ENCODE data around the gene CASTOR1. TPM values are rescaled to one million over a fixed set of nuclear protein-coding genes. Genes with fewer than 3 reads are reported as not detected.

The CASTOR1 gene
- total RNA-seq: 6.7 and 9.9 TPM in 2 replicates

DNA sequence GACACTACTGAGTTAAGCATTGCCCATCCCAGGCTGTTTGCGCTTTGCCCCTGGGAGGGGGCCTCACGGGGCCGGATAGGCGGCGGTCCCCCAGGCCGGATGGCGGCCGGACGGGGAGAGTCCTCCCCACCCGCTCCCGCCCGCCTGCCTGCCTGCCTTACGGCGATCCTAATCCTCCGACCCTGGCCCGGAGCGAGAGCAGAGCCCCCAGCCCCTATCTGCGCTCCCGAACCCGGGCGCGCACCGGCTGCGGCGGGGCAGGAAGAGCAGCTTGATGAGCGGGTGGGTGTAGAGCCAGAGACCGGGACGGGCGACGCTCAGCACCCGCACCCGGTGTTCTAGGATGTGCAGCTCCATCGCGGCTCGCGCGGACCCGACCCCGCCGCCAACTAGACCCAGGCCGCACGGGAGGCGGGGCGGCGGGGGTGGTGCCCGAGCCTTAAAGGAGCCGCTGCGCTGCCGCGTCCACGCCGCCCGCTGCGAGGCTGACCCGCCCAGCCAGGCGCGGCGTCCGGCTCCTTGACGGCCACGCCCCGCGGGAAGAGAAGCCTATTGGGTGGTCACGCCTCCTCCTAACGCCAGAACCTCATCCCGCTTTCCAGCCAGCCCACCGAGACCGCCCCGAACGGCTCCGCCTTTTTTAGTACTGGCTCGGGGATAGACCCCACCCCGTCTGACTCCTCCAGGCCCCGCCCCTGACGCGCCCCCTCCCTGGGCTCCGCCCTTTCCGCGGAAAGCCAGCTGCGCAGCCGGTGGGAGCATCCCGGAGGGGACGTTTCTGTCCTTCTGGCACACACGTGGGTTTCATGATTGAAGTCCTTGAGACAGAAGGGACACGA, at the start of gene CASTOR1:
CASTOR1 (minus strand) TSS at position 365 of the 839 bp plus-strand sequence; CDS start at position 357, 8 bp downstream.

DNA sequence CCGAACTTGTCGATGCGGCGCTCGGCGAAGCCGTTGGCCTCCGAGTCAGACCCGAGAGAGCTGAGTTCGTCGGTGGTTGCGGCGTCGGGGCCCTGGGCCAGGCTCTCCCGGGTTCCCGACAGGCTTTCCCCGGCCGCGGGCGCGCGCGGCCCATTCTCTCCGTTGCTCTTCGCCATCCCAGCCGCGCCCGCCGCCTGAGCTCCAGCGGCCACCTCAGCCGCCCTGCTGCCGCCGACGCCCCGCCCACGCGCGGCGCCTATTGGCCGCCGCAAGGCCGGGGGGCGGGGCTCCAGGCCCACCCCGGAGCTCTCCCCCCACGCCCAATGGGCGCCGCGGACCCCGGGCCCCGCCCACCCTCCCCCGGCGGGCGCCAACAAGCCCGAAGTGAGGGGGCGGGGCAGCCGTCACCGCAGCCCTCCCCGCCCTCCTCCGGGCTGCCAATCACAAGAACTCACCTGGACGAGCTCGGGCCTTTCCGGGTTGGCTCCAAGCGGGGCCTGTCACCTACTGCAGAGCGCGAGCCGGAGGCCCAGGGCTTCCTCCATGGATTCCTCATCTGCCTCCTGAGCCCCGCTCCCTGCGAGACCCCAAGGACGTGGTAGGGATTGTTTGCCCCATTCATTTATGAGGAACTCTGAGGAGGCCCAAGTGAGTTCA, 37.5 kb upstream of the CASTOR1 start, which contains the start of gene TBC1D10A:
TBC1D10A (minus strand) TSS at position 236 of the 657 bp plus-strand sequence; CDS start at position 176, 60 bp downstream.

DNA sequence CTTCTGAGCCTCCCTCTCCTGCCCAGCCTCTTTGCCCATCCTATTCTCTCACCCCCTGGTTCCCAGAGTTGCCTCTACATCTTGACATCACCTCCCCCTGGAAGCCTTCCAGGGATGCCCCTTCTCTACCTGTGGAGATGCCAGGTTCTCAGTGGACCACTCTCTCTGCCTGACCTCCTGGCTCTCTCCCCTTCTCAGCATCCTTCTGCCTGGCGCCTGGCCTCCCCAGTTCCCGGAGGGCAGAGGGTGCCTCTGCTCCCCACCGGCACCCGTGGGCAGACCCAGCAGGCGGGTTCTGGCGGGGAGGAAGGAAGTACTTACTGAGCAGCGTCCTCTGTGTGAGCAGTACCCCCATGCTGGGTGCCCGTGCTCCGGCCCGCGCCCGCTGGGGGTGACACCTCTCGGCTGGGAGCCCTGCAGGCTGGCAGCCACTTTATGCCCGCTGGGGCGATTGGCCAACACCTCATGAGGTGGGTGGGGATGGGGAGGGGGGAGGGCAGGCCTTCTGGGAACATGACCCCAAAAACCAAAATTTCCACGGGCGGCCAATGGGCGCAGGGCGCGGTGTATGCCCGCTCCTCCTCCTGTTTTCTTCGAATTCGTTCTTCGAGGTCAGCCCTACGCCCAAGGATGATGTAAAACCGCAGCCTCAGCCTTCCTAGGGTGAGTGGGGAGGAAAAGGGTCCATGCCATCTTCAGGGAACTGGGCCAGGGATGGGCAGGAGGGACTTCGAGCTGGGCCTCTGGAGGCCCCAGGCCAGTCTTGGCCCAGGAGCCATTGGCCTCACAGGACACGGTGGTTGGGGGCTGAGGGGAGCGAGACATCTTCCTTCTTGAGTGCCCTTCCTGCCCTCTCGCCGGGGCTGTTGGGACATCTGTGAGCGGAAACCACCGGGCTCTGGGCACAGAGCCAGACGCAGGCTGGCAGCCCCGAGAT, 22.6 kb downstream of the CASTOR1 start, which contains the start of gene OSM:
OSM (minus strand) TSS at position 407 of the 937 bp plus-strand sequence; CDS start at position 355, 52 bp downstream.

DNA sequence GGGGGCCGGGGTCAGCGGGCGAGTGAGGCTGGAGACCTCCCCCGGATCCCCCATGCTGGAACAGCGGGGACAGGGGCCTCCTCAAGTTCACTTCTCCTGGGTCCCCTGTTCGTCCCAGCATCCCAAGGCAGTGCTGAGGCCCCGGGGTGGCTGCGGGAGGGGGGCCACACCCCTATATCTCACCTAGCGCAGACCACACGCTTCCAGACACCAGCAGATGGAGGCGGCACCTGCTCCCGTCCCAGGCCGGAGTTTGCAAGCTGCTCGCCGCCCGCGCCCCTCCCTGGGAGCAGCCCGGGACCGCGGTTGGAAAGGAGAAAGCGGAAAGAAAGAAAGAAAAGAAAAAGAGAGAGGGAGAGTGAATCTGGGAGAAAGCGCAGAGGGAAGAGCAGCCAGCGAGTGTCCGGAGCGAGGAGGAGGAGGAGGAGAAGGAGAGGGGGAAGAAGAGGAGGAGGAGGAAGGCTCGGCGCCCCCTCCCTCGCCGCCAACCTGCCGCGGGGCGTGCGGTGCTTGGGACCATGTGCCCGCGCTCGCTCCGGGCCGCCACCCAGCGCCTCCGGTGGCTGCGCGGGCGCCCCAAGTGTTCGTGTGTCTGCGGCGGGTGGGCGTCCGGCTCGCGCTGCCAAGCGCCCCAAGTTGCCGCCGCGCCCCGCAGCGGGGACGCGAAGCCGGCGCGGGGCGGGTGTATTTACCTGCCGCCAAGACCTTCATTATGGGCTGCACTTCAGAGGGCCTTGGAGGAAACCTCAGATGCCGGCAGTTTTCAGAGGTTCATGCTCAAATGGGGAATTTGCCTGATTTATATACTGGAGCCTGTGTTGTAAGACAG, 43.1 kb downstream of the CASTOR1 start, which contains the start of gene LIF:
LIF (minus strand) TSS at position 775 of the 829 bp plus-strand sequence; CDS start at position 711, 64 bp downstream.

Other genes starting within 250 kb of the CASTOR1 start
- not detected in 2 replicates for gene HORMAD2, start 209.0 kb downstream of the CASTOR1 start, total RNA-seq
- 0.36 and 2.0 TPM in 2 replicates for gene LIF, start 42.7 kb downstream of the CASTOR1 start, total RNA-seq
- gene OSM, start 22.7 kb downstream of the CASTOR1 start, total RNA-seq: not detected in 2 replicates
- gene TBC1D10A, start 37.4 kb upstream of the CASTOR1 start, total RNA-seq: 6.1 and 7.6 TPM in 2 replicates
- gene SF3A1, start 67.4 kb upstream of the CASTOR1 start, total RNA-seq: 23.3 and 28.0 TPM in 2 replicates
- 1.0 and 1.2 TPM in 2 replicates for gene CCDC157, start 67.5 kb upstream of the CASTOR1 start, total RNA-seq
- gene RNF215, start 97.9 kb upstream of the CASTOR1 start, total RNA-seq: 20.4 and 24.8 TPM in 2 replicates
- 17.6 and 29.0 TPM in 2 replicates for gene SEC14L2, start 107.5 kb upstream of the CASTOR1 start, total RNA-seq
- gene MTFP1, start 136.3 kb upstream of the CASTOR1 start, total RNA-seq: 31.8 and 32.6 TPM in 2 replicates
- not detected in 2 replicates for gene SEC14L3, start 182.5 kb upstream of the CASTOR1 start, total RNA-seq
- not detected in 2 replicates for gene SEC14L4, start 216.2 kb upstream of the CASTOR1 start, total RNA-seq